MM.1S (cell line): ENCODE data around the gene PTPN1.

Experiments
- DNase-seq: peaks from one replicate; pipeline ENCODE4 v3.0.0-alpha.2; 2015
- H2AFZ ChIP-seq: fragments of 300-600 bp; sonication (generic); 2 replicates; pipeline ENCODE4 v1.6.0; 2016; ENCODE audit warnings: antibody characterized with exemption, low read length
- H3F3A ChIP-seq: fragments of 300-600 bp; sonication (generic); 2 replicates; pipeline ENCODE4 v1.6.1; 2016; ENCODE audit warnings: mild to moderate bottlenecking, antibody characterized with exemption, low read length, moderate library complexity, mixed read lengths; ENCODE audit not compliant: insufficient read depth
- H3K27ac ChIP-seq: fragments of 300-600 bp; sonication (generic); 2 replicates; pipeline ENCODE4 v1.5.1; 2016; ENCODE audit warnings: mild to moderate bottlenecking, low read length
- H3K27me3 ChIP-seq: fragments of 300-600 bp; sonication (generic); replicated peaks from 2 replicates; pipeline ENCODE4 v1.6.0; 2016; ENCODE audit warnings: low read length; ENCODE audit not compliant: insufficient read depth
- H3K36me3 ChIP-seq: fragments of 300-600 bp; sonication (generic); replicated peaks from 2 replicates; pipeline ENCODE4 v1.6.1; 2016; ENCODE audit warnings: mild to moderate bottlenecking, low read length, mixed read lengths; ENCODE audit not compliant: insufficient read depth
- H3K4me1 ChIP-seq: fragments of 300-600 bp; sonication (generic); 2 replicates; pipeline ENCODE4 v1.6.1; 2016; ENCODE audit warnings: low read length, mixed read lengths
- H3K4me2 ChIP-seq: fragments of 300-600 bp; sonication (generic); 2 replicates; pipeline ENCODE4 v1.6.0; 2016; ENCODE audit warnings: low read depth, low read length
- H3K4me3 ChIP-seq: fragments of 300-600 bp; sonication (generic); 2 replicates; pipeline ENCODE4 v1.5.1; 2016; ENCODE audit warnings: low read length, mixed read lengths
- H3K79me2 ChIP-seq: fragments of 300-600 bp; sonication (generic); 2 replicates; pipeline ENCODE4 v1.6.1; 2016; ENCODE audit warnings: mixed run types, low read length, mixed read lengths
- H3K9ac ChIP-seq: fragments of 300-600 bp; sonication (generic); 2 replicates; pipeline ENCODE4 v1.6.1; 2016; ENCODE audit warnings: low read length, mixed read lengths
- H3K9me2 ChIP-seq: fragments of 300-600 bp; sonication (generic); replicated peaks from 2 replicates; pipeline ENCODE4 v1.6.1; 2016; ENCODE audit warnings: mild to moderate bottlenecking, low read length, mixed read lengths; ENCODE audit not compliant: insufficient read depth
- H3K9me3 ChIP-seq: fragments of 300-600 bp; sonication (generic); replicated peaks from 2 replicates; pipeline ENCODE4 v1.6.1; 2016; ENCODE audit warnings: mild to moderate bottlenecking, low read length, mixed read lengths; ENCODE audit not compliant: insufficient read depth
- H4K20me1 ChIP-seq: fragments of 300-600 bp; sonication (generic); 2 replicates; pipeline ENCODE4 v1.6.1; 2016; ENCODE audit warnings: mild to moderate bottlenecking, low read length, moderate library complexity, mixed read lengths; ENCODE audit not compliant: insufficient read depth
- EZH2 ChIP-seq: fragments of 300-600 bp; sonication (generic); optimal IDR thresholded peaks from 2 replicates; pipeline ENCODE3; 2017; ENCODE audit warnings: low read depth, mild to moderate bottlenecking, antibody characterized with exemption, low read length, mixed read lengths
- EZH2phosphoT487 ChIP-seq: fragments of 300-600 bp; sonication (generic); IDR thresholded peaks from 2 replicates; pipeline ENCODE4 v1.6.1; 2018; ENCODE audit warnings: antibody characterized with exemption, low read length
- TF ChIP-seq, protein P1 (sequence below): fragments of 300-600 bp; sonication (generic); IDR thresholded peaks from 2 replicates; pipeline ENCODE4 v1.5.1; 2016; ENCODE audit warnings: antibody characterized with exemption, low read length, mixed read lengths

Gene PTPN1

DNA sequence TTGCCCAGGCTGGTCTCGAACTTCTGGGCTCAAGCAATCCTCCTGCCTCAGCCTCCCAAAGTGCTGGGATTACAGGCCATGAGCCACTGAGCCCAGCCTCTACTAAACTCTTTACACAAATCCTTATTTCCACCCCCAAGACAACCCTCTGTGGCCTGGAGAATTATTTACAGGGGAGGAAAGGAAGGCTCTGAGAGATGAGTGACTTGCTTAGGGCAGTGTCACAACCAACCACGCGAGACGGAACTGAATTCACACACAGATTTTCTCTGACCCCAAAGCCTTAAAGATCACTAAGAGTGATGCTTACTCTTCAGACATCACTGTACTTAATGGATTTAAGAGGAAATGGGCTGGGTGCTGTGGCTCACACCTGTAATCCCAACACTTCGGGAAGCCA is 95.0 kb downstream of the PTPN1 start:
- H3K9me2 ChIP-seq, result no peaks in the 10 kb centered on the region
- no peak for TF ChIP-seq EZH2
- H3K9ac ChIP-seq, result no peak overlapping the region
- 0 out of 2 replicates have a peak, but pooled peaks cover 8% of the 10 kb centered on the region for H3K4me1 ChIP-seq
- H3K27me3 ChIP-seq, result no peaks in the 10 kb centered on the region
- no peaks in the 10 kb centered on the region for H3F3A ChIP-seq
- H3K4me2 ChIP-seq, result no peak overlapping the region
- no peak overlapping the region for H2AFZ ChIP-seq
- no peak overlapping the region for H3K27ac ChIP-seq
- H3K4me3 ChIP-seq, result no peak overlapping the region
- no peaks in the 10 kb centered on the region for H4K20me1 ChIP-seq
- no peaks in the 10 kb centered on the region for H3K79me2 ChIP-seq
- H3K9me3 ChIP-seq, result no peaks in the 10 kb centered on the region
- H3K36me3 ChIP-seq, result no peaks in the 10 kb centered on the region
- no peak for DNase-seq

GRCh38 chr20:50607436-50607835 is 97.3 kb downstream of the PTPN1 start:
- no peak overlapping the region for H3K4me2 ChIP-seq
- no peaks in the 10 kb centered on the region for H3K79me2 ChIP-seq
- no peak for TF ChIP-seq EZH2phosphoT487
- TF ChIP-seq, protein P1, sequence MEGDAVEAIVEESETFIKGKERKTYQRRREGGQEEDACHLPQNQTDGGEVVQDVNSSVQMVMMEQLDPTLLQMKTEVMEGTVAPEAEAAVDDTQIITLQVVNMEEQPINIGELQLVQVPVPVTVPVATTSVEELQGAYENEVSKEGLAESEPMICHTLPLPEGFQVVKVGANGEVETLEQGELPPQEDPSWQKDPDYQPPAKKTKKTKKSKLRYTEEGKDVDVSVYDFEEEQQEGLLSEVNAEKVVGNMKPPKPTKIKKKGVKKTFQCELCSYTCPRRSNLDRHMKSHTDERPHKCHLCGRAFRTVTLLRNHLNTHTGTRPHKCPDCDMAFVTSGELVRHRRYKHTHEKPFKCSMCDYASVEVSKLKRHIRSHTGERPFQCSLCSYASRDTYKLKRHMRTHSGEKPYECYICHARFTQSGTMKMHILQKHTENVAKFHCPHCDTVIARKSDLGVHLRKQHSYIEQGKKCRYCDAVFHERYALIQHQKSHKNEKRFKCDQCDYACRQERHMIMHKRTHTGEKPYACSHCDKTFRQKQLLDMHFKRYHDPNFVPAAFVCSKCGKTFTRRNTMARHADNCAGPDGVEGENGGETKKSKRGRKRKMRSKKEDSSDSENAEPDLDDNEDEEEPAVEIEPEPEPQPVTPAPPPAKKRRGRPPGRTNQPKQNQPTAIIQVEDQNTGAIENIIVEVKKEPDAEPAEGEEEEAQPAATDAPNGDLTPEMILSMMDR, result no peak
- TF ChIP-seq EZH2, result no peak
- H3F3A ChIP-seq, result no peaks in the 10 kb centered on the region
- no peak overlapping the region for H3K27ac ChIP-seq
- H3K9me3 ChIP-seq, result no peaks in the 10 kb centered on the region
- no peaks in the 10 kb centered on the region for H3K27me3 ChIP-seq
- H2AFZ ChIP-seq, result no peak overlapping the region
- no peaks in the 10 kb centered on the region for H3K36me3 ChIP-seq
- H4K20me1 ChIP-seq, result no peaks in the 10 kb centered on the region
- no peak overlapping the region for H3K4me3 ChIP-seq
- H3K4me1 ChIP-seq, result no peaks in the 10 kb centered on the region
- DNase-seq, result no peak
- no peak overlapping the region for H3K9ac ChIP-seq
- no peaks in the 10 kb centered on the region for H3K9me2 ChIP-seq

- H3K4me1 ChIP-seq, result no peaks in the 10 kb centered on the region
- no peak overlapping the region for H3K27ac ChIP-seq
- H4K20me1 ChIP-seq, result no peaks in the 10 kb centered on the region
- no peaks in the 10 kb centered on the region for H3K36me3 ChIP-seq
- no peaks in the 10 kb centered on the region for H3F3A ChIP-seq
- H3K4me2 ChIP-seq, result no peak overlapping the region
- no peaks in the 10 kb centered on the region for H3K27me3 ChIP-seq
- no peaks in the 10 kb centered on the region for H3K79me2 ChIP-seq
- H3K9me2 ChIP-seq, result no peaks in the 10 kb centered on the region
- H3K9me3 ChIP-seq, result no peaks in the 10 kb centered on the region
- H2AFZ ChIP-seq, result no peak overlapping the region
- H3K9ac ChIP-seq, result no peak overlapping the region
- DNase-seq, result no peak
- TF ChIP-seq EZH2phosphoT487, result no peak
- TF ChIP-seq, protein P1, result no peak
- TF ChIP-seq EZH2, result no peak
- no peak overlapping the region for H3K4me3 ChIP-seq
Measured at GRCh38 chr20:50607850-50608749, 97.9 kb downstream of the PTPN1 start.

GRCh38 chr20:50608750-50609104 is 98.5 kb downstream of the PTPN1 start:
- Histone ChIP-seq H3K4me1 (no peaks in the 10 kb centered on the region), H3K9me2 (no peaks in the 10 kb centered on the region), H3K27me3 (no peaks in the 10 kb centered on the region), H3K4me2 (no peak overlapping the region), H3F3A (no peaks in the 10 kb centered on the region), H2AFZ (no peak overlapping the region), H3K36me3 (no peaks in the 10 kb centered on the region), H4K20me1 (no peaks in the 10 kb centered on the region), H3K9me3 (no peaks in the 10 kb centered on the region), H3K9ac (no peak overlapping the region), H3K4me3 (no peak overlapping the region), H3K27ac (no peak overlapping the region), H3K79me2 (no peaks in the 10 kb centered on the region)
- DNase-seq, result no peak
- TF ChIP-seq, protein P1, result no peak
- no peak for TF ChIP-seq EZH2phosphoT487
- TF ChIP-seq EZH2, result no peak
